Measurements from ENCODE around the gene SPDYA. TPM values are rescaled to one million over a fixed set of nuclear protein-coding genes. Genes with fewer than 3 reads are reported as not detected.
A peak's percentile ranks its signal among the peaks of the same experiment; 100 is the strongest.

The SPDYA gene
- 1 to 10 TPM in 1 of 2 donors, under 1 TPM in 1; 0.73 to 7.3 TPM for total RNA-seq

DNA sequence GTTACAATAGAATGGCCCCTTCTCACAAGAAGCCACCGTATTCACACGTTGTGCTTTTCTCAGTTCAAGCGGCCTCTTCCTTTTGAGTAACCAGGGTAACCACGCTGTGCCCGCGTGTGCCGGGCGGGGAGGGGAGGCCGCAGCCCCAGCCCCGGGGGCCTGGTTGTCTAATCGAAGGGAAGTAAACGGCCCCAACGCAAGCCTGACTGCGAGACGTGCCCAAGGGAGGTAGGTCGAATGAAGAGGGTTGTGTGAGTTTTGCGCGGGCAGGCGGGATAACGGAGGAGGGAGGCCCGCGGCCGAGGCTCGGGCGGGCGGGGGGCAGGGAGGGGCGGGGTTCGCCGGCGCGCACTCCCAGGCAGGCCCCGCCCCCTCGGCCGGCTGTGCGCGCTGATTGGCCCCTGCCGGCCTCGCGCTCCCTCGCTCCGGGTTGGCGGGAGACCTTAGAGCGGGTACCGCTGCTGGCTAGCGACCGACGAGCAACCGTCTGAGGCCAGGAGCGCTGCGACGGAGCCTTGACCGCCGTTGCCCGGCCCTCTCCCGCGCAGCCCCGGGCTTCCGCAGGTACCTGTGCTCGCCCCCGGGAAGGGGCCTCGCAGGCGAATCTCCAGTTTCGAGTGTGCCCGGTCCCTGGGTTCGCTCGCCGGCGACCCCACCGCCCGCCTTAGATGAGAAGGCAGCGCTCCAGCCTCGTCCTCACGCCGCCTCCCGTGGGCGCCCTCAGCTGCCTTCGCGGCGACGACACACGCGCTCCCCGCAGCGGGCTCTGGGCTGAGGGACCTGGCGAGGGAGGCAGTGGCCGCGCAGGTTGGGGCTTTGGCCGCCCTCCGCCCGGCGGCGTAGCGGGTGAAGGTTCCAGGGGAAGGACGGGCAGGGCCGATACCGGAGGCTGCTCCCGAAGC lies at the start of gene SPDYA:
Gene SPDYA (plus strand): TSS at position 451 of the 902 bp plus-strand sequence. CDS start 5,181 bp downstream, outside the sequence.
- intact Hi-C loops (cut with DNase I) = loop anchor here (5.0 kb wide), 1 partner anchor 218 kb away; no protein-coding TSS in a partner anchor
- H3K27me3 ChIP-seq (replicated peaks; ENCODE audit: insufficient read depth) = no peaks in the 10 kb centered on the region
- no peaks in the 10 kb centered on the region for H3K4me1 ChIP-seq (replicated peaks)
- TF ChIP-seq POLR2AphosphoS5 (IDR thresholded peaks at IDR 0.05) = no peak
- TF ChIP-seq, protein P1, sequence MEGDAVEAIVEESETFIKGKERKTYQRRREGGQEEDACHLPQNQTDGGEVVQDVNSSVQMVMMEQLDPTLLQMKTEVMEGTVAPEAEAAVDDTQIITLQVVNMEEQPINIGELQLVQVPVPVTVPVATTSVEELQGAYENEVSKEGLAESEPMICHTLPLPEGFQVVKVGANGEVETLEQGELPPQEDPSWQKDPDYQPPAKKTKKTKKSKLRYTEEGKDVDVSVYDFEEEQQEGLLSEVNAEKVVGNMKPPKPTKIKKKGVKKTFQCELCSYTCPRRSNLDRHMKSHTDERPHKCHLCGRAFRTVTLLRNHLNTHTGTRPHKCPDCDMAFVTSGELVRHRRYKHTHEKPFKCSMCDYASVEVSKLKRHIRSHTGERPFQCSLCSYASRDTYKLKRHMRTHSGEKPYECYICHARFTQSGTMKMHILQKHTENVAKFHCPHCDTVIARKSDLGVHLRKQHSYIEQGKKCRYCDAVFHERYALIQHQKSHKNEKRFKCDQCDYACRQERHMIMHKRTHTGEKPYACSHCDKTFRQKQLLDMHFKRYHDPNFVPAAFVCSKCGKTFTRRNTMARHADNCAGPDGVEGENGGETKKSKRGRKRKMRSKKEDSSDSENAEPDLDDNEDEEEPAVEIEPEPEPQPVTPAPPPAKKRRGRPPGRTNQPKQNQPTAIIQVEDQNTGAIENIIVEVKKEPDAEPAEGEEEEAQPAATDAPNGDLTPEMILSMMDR (IDR thresholded peaks at IDR 0.05) = peak in 1 of 4 experiments; percentile 10
- WGBS = 3% methylated on average over 71 of the region's 97 CpGs
- peak within 1 kb of the TSS; percentile 32 to 37 for H3K27ac ChIP-seq
- peak within 1 kb of the TSS; percentile 30 to 36 for H3K4me3 ChIP-seq
- no peaks in the 10 kb centered on the region for H3K9me3 ChIP-seq
- H3K36me3 ChIP-seq = no peaks in the 10 kb centered on the region
- peak; percentile 61 for DNase-seq (ENCODE audit: low spot score)

GRCh38 chr2:28761420-28761819 lies 49.2 kb upstream of the SPDYA start:
- Histone ChIP-seq H3K27ac (no peak overlapping the region), H3K36me3 (no peaks in the 10 kb centered on the region), H3K4me3 (no peak overlapping the region), H3K27me3 (replicated peaks; ENCODE audit: insufficient read depth) (no peaks in the 10 kb centered on the region), H3K4me1 (replicated peaks) (peaks cover 4% of the 10 kb centered on the region), H3K9me3 (no peaks in the 10 kb centered on the region)
- intact Hi-C loops (cut with DNase I) = no loop called here
- WGBS = 73% methylated on average over 3 of the region's 3 CpGs
- TF ChIP-seq POLR2AphosphoS5 (IDR thresholded peaks at IDR 0.05) (no peak), POLR2A (IDR thresholded peaks at IDR 0.05) (no peak)
- TF ChIP-seq, protein P1 (IDR thresholded peaks at IDR 0.05) = no peak
- no peak for DNase-seq (ENCODE audit: low spot score)

DNA sequence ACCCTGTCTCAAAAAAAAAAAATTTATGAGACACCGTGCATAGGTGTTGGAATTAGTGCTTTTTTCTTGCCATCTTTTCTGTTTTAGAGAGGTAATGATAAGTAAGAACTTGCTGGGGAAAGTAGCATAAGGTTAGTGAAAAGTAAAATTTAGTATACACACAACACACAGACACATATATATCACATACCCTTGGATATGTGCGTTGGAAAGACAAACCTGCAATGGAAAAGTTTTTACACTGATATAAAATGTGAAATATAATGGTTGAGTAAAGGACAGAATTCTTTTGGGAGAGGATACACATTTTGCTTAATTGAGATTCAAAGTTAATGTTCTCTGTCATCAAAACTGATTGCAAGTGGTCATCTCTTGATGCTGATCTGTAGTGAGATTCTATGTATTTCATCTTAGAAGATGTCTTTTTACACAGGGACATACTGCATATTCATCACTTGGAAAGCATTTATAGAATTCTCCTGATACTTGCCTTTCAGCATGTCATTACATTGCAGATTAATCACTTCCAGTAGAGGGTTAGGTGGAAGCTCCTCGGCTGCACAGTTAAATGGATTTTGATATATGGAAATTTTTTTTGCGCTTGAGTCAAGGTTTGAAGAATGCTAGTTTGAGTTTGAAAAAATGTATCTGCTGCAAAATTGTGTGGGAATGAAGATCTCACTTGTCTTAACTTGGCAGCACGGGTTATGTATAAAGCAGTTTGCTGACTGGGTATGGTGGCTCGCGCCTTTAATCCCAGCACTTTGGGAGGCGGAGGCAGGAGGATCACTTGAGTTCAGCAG lies 45.5 kb upstream of the SPDYA start:
- Histone ChIP-seq H3K27ac (no peak overlapping the region), H3K4me3 (no peak overlapping the region), H3K4me1 (replicated peaks) (peaks cover 4% of the 10 kb centered on the region), H3K9me3 (no peaks in the 10 kb centered on the region), H3K27me3 (replicated peaks; ENCODE audit: insufficient read depth) (no peaks in the 10 kb centered on the region), H3K36me3 (no peaks in the 10 kb centered on the region)
- intact Hi-C loops (cut with DNase I) = no loop called here
- WGBS = 77% methylated on average over 8 of the region's 8 CpGs
- no peak for DNase-seq (ENCODE audit: low spot score)
- TF ChIP-seq, protein P1 (IDR thresholded peaks at IDR 0.05) = no peak
- TF ChIP-seq POLR2A (IDR thresholded peaks at IDR 0.05) (no peak), POLR2AphosphoS5 (IDR thresholded peaks at IDR 0.05) (no peak)

DNA sequence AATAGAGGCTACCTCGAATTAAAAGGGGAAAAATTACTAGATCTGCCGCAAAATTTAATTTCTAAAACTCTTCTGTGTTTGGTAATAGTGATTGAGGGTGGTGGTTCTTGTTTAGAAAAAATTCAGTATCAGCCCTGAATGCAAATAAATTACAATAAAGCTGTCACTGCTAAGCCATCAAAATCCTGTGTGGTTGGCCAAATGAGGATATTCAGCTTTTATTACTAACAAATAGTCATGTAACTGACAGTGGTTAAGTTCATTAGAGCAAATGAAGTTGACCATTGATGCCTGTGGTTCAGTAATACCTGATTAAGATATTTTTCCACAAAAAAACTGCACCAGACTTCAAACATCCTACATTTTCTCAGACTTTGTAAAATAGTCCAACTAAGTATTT lies 44.6 kb upstream of the SPDYA start:
- no peak for DNase-seq (ENCODE audit: low spot score)
- no peaks in the 10 kb centered on the region for H3K36me3 ChIP-seq
- H3K4me3 ChIP-seq = no peak overlapping the region
- peaks cover 4% of the 10 kb centered on the region for H3K4me1 ChIP-seq (replicated peaks)
- TF ChIP-seq POLR2A (IDR thresholded peaks at IDR 0.05) = no peak
- TF ChIP-seq, protein P1 (IDR thresholded peaks at IDR 0.05) = no peak
- no peak for TF ChIP-seq POLR2AphosphoS5 (IDR thresholded peaks at IDR 0.05)
- intact Hi-C loops (cut with DNase I) = no loop called here
- no peaks in the 10 kb centered on the region for H3K9me3 ChIP-seq
- H3K27ac ChIP-seq = no peak overlapping the region
- WGBS = 81% methylated on average over 2 of the region's 2 CpGs
- H3K27me3 ChIP-seq (replicated peaks; ENCODE audit: insufficient read depth) = no peaks in the 10 kb centered on the region

Data from prostate gland (tissue), 2 donors.